PC-3 (cell line): Measurements from ENCODE around the gene PLSCR1.

ENCODE experiments used
- EZH2phosphoT487 ChIP-seq: fragments of 300-600 bp; sonication (generic); IDR thresholded peaks from 2 replicates; pipeline ENCODE4 v1.6.1; 2018; ENCODE audit warnings: mild to moderate bottlenecking, antibody characterized with exemption, low read length, borderline replicate concordance
- TF ChIP-seq, protein P1 (sequence below): fragments of 300-600 bp; sonication (generic); conservative IDR thresholded peaks from 2 replicates; pipeline ENCODE4 v1.5.1; 2017; ENCODE audit warnings: antibody characterized with exemption, low read depth, mild to moderate bottlenecking, low read length

DNA sequence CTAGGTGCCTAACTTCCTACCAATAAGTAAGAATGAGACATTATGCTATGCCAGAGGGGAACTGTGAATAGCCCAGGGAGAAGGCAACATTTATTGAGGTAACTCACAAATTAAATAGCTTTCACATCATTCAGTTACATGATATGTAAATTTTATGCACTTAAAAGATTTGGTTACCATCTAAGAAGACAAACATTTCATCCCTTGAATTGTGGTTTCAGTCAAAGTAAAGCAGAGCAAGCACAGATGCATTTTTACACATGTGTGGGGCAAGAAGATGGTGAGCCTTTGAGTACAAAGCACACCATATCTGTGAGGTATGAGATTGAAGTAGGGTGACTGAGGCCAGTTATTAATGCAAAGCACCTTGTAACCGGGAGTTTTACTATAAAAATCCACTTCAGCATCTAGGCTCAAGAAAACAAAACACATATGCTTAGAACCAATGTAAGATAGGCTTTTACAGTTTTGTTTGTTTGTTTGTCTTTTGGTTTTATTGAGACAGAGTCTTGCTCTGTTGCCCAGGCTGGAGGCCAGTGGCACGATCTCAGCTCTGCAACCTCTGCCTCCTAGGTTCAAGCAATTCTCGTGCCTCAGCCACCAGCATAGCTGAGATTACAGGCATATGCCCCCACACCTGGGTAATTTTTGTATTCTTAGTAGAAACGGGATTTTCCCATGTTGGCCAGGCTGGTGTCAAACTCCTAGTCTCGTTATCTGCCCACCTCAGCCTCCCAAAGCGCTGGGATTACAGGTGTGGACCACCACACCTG is 78.5 kb downstream of the PLSCR1 start:
- TF ChIP-seq, protein P1, sequence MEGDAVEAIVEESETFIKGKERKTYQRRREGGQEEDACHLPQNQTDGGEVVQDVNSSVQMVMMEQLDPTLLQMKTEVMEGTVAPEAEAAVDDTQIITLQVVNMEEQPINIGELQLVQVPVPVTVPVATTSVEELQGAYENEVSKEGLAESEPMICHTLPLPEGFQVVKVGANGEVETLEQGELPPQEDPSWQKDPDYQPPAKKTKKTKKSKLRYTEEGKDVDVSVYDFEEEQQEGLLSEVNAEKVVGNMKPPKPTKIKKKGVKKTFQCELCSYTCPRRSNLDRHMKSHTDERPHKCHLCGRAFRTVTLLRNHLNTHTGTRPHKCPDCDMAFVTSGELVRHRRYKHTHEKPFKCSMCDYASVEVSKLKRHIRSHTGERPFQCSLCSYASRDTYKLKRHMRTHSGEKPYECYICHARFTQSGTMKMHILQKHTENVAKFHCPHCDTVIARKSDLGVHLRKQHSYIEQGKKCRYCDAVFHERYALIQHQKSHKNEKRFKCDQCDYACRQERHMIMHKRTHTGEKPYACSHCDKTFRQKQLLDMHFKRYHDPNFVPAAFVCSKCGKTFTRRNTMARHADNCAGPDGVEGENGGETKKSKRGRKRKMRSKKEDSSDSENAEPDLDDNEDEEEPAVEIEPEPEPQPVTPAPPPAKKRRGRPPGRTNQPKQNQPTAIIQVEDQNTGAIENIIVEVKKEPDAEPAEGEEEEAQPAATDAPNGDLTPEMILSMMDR, result no peak
- no peak for TF ChIP-seq EZH2phosphoT487
